NCI-H1436 treated with DMSO at 0.1 percent for 48 hours (cell line): ENCODE data around the gene PTPRT.

Experiments used
- DNase-seq: peaks from one replicate; lab custom pipeline; 2025; lab: John Stamatoyannopoulos, UW

The PTPRT gene

DNA sequence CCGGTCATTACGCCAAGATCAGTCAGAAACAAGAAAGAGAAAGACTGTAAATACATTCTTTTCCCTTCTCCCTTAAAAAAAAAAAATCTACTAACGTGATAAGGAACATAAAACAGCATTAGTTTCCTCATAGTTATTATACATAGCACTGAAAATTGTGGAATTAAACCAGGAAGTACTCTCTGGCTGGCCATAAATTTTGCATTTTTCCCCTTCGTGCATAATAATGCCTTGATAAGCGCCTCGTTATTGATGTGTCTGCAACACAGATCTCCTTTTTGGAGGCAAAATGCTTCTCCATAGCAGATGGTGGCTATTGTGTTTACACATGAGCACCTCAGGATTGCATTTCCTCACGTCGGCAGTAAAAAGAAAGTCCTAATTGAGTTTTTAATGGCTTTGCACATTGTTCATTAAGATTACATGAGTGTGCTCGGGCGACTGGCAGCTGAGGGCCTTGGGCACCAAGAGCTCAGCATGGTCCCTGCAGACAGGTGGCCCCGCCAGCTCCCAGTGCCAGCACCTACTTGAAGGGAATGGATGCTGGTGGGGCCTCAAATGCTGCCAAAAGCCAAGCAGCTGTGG is 394.5 kb downstream of the PTPRT start:
- no peak for DNase-seq

DNA sequence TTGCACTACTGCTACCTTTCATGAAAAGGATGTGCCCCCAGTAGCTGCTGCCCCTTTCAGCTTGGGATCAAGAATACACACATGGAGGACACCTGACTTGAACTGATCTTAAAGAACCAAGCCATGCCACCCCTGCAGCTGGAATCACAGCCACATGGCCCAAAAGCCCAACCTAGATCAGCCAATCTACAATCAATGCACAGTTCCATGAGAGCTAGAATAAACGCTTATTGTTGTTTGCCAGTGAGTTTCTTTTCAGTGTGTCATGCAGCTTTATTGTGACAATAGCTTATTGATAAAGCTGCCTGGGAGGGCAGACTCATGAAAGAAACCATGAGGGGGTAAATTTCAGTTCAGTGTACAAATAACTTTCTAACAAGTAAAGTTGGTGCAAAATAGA is 397.7 kb downstream of the PTPRT start:
- DNase-seq, result no peak

DNA sequence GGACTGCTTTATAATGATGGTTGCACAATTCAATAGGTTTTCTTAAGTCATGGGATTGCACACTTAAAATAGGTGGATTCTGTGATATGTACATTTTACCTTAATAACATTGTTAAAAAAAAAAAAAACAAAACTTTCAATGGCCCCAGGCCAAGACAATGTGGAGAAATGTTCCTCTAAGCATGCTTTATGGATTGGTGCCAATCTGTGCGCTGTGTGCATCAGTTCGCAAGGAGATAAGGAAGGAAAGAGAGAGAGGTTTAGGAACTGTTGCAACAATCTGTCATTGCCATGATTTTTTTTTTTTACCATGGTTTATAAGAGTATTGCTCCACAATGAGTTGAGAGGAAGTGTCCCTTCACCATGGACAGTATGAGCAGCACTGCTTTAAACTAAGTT is 399.6 kb downstream of the PTPRT start:
- DNase-seq, result no peak

DNA sequence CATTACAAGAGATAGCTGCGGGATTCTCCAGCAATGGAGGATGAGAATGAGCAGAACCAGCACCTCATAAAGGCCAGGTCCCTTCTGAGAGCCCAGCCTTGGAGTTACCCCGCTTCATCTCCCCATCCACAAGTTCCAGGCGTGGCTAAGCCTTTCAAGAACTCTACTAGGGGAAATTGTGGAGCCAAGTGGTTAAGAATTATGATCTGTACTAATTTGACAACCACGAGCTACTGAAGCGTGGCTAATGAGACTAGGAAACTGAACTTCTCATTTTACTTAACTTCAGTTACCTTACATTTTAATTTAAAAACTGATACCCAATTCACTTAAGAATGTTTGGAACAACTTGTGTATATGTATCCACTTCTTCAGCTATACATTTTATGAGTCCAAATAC is 401.0 kb downstream of the PTPRT start:
- DNase-seq, result no peak

DNA sequence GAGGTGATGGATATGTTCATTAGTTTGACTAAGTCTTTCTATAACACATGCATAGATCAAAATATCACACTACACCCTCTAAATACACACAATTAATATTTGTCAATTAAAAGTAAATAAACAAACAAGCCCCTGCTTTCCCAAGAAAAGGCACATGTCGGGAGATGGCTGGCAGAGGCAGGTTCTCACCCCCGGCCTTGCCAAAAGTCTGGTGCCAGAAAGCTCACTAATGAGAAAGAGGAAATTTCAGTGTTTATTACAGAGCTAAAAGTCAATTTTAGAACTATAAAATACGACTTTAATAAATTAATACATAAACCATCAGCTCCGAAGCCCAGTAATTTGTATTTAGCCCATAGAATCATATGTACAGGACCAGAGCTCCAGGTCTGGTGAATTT is 404.7 kb downstream of the PTPRT start:
- DNase-seq, result no peak

DNA sequence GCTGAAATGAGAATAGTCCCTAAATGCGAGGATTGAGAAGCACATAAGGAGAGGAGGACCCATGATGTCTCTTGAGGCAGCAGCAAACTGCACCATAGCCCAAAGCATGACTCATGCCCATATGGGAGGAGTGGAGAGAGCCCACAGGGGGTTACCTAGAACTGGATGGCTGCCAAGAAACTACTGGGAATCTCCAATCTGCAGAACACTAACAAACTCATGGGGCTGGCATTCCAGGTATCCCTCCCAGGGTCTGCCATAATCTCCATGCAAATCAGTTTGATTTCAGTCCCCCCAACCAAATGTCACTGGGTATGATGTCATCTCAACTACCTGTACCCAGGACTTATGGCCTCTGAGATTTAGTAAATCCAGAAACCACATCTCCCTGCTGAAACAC is 410.5 kb downstream of the PTPRT start:
- DNase-seq, result no peak

DNA sequence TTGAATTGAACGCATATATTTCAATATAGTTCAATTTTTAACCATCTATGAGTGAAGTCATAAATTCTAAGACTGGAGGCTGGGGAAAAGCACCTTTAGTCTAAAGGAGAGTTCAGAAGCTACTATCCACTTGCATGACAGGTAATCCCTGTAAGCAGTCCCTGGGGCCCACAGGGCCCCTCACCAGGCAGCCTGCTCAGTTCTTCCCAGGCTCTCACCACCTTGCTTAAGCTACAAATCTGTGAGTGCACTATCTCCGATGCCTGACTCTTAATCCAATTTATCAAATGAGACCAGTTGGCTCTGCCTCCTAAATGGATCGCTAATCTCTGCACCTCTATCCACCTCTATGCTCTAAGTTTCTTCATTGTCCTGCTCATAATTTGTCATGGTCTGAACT is 413.8 kb downstream of the PTPRT start:
- DNase-seq, result no peak

DNA sequence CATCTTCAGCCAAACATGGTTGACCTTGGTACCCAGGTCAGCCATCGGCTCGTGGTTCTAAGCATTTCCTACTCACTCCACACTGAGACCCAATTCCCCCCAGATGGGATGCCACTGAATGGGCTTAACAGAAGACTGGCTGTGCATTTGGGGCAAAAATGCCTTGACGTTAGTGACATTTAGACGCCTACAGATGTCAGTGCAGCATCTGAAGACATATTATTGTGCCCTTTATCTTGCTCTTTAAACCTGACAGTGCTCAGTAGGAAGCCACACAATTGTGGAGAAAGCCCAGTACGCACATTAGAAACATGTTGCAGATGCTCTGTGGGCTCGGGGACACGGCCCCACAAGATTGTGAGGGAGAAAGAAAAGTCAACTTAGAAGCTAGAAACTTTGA is 414.7 kb downstream of the PTPRT start:
- no peak for DNase-seq

DNA sequence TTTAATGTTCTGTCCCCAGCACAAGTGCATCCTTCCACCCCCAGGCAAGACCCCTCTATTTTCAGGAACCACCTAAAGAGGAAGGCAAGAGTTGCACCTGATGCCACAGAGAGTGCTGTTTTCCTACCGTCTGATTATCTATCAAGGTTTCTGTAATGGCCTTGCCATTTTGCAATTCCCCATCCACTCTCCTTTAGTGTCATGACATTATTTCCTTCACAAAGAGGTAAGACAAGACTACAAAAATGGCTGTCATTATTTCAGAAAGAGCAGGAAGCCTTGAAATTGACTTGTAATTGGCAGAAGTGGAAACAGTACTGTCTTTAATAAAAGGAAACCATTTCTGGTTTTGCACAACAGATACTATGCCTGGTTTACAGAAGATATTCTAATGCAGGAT is 426.7 kb downstream of the PTPRT start:
- no peak for DNase-seq

DNA sequence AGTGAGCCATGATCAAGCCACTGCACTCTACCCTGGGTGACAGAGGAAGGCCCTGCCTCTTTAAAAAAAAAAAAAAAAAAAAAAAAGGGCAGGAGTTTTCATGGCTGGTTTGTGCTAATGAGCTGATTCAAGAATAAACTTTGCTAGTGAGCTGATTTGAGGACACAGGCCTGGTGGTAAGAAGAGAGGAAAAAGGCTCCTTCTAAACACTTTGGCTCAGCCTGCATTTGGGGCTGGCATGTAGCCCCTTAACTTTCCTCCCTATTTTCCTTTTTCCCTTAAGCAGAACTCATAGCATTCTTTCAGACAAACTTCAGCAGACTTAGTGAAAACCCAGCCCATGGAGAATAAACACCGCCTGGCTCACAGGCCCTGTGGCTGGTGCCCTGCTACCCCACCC is 432.7 kb downstream of the PTPRT start:
- no peak for DNase-seq

DNA sequence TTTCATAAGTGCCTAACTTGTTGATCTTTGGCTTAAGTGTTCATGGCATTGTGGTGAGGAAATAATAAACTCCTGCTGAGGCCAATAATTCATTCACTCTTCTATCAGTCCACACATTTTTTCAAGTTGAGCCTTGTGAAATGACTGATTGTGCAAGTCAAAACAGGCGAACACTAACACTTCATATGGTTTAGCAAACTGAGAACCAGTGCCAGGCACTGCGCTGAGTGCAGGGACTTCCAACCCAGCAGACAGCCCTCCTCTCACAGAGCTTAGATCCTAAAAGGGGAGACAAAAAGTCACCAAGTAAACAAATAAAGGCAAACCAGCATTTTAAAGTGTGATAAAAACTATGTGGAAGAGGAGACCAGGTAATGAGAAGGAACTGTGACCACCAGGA is 435.0 kb downstream of the PTPRT start:
- no peak for DNase-seq

DNA sequence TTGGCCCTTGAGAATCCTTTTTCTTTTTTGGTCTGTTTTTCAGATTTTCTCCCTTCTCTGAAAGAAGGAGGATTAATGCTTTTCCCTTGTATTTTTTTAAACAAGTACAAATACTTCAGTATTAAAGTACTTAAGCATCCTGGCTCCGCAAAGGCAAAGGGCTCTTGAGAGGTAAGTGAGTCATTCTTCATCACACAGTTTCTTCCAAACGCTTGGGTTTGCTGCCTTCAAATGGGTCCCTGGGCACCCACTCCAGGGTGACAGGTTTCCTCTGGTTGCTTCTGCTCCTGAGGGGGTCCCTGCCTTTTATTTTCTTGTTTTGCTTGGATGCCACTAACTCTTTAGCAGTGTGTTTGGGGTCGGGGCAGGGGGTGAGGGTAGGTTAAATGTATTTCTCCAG is 437.1 kb downstream of the PTPRT start:
- no peak for DNase-seq

DNA sequence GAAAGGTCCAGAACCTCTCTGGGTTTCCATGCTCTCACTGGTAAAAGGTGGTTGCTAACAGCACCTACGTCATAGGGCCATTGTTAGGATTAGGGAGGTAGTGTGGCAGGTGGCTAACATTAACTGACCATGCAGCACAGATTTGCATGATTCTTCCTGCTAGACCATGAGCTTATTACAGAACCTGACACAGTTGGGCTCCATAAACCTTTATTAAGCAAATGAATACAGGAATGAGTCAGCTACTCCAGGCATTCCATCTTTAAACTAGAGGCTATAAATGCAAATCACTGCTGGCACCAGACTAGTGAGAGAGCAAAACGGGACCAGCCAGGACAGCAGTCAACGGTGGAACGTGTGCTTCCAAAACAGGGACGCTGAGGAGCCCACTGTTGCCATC is 440.1 kb downstream of the PTPRT start:
- no peak for DNase-seq

DNA sequence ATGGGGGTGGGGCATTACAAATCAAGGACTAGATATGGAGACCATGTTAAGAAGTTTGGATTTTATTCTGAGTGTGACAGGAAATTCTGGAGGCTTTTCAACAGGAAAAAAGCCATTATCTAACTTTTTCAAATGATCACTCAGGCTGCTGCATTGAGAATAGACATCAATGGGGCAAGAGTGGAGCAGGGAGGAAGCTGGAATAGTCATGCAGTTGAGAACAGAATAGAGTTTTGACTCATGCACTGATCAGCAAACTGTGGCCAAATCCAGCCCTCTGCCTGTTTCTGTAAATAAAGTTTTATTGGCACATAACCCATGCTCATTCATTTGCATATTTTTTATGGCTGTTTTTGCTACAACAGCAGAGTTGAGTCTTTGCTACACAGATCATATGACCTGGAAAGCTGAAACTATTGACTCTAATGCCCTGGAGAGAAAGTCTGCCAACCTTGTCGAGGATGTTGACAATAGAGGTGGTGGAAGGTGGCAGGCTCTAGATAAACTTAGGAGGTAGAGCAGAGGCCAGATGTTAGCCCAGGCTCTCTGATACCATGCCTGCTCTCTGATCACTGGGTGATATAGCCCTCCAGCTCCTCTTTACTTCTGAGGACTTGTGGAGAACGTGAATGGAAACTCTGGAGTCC is 441.8 kb downstream of the PTPRT start:
- DNase-seq, result no peak

DNA sequence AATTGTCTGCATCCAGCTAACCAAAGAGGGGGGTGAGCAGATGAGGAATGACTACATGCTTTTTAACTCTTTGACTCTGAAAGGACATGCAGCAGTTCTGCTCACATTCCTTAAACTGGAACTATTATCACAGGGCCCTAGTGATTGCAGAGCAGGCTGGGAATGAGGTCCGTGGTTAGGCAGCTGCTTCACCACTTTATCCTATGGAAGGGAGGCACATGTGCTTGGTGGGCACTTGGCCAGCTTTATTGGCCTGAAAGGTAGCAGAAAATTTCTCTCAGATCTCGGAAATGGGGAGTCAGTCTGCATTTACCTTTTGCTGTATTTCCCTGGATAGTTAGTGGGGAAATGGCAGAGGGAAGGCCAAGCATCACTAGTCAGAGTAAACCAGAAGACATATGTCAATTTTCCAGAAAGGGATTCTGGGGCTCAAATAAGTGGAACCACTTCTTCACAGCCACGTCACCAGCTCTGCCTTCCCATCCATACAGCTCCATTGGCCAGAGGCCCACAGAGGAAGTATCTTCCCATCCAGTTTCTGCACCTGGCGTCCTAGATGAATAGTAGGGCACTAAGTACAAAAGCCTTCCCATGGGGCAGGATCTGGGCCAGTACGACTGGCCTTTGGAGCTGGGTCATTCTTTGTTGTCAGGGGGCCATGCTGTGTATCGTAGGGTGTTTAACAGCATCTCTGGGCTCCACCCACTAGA is 444.8 kb downstream of the PTPRT start:
- DNase-seq, result no peak

DNA sequence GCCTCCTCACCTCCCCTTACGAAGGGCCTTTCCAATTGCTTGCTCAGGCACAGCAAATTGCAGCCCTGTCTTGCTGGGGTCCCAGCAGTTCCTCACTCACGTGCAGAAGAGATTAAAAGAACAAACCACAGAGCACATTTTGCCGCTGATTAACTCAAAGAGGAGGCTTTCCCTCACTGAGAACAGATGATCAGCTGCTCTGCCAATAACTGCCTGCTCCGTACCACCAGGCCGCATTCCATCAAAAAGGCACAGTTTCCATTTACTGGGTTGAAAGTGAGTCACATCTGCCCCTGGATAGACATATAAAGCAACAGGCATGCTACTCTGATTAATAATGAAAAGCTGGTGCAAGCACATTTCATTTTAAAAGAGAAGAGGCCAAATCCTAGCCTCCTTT is 446.8 kb downstream of the PTPRT start:
- DNase-seq, result no peak

DNA sequence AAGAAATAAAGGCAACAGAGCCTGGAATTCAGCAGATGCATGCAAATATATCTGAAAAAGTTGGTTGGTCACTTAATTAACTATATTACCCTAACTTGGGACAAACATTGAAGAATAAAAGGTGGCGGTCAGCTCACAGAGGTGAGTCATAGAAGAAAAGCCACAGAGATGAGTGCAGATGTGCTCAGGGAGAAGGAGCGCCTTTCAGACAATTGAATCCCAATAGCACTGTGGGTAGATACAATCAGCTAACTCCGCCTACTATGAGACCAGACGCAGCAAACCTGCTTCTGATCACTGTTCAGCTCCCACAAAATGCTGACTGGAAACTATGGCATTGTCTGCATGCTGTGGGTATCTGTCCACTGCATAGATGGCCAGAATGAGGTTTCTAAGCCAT is 447.8 kb downstream of the PTPRT start:
- no peak for DNase-seq

DNA sequence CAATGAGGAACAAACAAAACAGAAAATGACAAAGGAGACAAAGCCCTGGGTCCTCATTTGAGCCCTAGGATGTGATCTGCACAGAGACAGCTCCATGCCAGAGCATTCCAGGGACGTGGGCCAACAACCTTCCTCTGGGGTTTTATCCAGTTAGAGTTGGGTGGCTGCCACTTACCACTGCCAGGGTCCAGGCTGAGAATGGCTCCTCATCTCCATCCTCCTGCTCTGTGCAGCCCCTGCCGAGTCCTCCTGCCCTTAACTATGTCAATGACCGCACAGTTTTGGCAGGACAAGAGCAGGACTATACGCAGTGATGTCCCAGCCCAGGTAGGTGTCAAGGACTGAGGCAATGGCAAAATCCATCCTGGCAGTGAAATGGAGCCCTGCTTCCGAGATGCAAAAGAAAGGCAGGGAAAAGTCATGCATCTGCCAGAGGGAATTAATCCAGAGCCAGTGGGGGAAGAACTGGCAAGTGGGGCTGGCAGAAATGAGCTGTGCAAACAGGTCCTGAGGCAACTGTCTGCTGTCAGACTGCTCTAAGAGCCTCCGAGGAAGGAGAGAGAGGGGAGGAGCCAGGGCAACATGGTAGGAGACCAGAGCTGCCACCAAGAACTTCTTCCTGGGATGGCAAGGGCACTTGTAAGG is 449.4 kb downstream of the PTPRT start:
- DNase-seq, result no peak

DNA sequence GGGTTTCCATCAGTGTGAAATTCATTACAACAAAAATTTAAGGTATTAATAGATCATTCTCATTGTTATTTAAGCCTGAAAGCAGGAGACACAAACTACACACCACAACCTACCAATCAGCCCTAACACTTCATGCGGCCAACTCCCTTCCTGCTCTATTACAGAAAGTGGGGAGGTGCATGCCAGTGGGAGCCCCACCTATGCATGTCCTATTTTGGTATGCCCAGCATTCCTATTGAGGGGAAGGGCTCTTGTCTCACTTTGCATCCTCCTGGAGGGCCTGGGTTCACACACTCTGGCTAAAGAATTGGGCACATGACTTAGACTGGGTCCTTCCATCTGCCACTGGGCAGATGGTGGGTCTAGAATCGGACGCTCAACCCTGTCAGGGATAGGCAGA is 450.0 kb downstream of the PTPRT start:
- no peak for DNase-seq

DNA sequence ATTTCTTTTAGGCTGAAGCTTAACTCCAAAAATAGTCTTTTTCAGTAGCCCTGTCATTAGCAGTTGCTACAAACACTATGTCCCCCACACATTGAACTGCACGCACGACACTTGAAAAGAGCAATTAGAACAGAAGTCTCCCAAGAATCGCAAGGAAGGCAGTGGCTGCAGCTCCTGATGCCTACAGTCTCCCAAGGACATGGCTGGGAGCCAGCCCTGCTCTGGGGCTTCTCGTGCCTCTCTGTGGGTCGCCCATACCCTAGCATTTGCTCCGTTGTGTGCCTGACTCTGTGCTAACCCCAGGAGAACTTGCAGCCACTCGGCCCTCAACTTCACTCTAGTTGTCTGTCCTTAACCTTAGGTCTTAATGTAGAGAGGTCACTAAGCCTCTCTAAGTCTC is 454.2 kb downstream of the PTPRT start:
- DNase-seq, result no peak

DNA sequence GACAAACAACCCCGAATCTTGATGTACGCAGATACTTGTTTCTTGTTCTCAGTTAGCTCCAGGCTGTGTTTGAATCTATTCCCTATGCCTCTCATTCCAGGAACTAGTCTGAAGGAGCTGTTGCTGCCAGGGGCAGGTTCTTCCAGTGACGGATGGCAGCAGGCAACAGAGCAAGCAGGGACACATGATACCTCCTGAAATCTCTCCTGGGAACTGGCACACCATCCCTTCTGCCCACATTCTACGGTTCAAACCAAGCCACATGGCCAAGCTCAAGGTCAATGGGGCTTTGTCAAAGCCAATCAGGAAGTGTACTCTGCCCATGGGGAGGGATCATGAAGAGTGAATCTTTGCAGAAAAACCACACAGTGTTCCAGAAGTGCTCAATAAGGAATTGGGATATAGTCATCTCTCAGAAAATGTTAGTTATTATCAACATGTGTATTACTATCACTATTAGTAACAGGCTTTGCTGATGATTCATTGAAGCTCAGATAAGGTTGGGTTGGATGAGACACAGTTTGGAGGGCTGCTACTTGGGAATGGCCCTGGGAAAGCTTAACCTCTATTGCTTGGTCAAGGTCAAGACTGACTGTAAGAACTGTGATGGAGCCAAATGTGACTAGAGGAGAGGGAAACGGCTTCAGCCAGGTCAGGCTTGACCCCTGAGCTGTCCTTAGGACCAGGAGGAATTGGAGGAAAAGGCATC is 454.9 kb downstream of the PTPRT start:
- no peak for DNase-seq

DNA sequence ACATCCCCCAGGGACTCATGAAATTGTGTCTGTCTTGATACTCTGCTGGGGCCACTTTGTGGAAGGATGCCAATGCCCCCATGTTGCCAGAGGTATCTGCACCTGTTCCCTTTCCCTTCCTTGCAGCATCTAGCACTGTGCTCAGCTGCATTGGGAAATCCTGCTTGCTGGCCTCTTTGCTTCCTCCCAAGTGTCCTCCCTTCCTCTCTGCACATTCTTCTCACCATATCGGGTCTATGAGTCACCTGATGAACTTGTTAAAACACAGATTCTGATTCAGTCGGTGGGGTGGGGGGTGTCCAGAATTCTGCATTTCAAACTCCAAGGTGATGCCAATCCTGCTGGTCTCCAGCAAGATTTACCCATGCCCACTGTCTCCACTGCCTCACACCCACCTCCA is 467.8 kb downstream of the PTPRT start:
- no peak for DNase-seq
